Hypothalamus (tissue), 51 donors: ENCODE data around the gene ADPRHL1.

Source experiments
- DNase-seq, 51 donors: peaks; one replicate each; lab custom pipeline; 2025; lab: John Stamatoyannopoulos, UW

Gene ADPRHL1

GRCh38 chr13:113356596-113356995 is 96.7 kb downstream of the ADPRHL1 start:
- no peak for DNase-seq

GRCh38 chr13:113355621-113356020 is 97.7 kb downstream of the ADPRHL1 start:
- no peak for DNase-seq

GRCh38 chr13:113354831-113355610 is 98.3 kb downstream of the ADPRHL1 start:
- no peak for DNase-seq

GRCh38 chr13:113353254-113353653 is 100.0 kb downstream of the ADPRHL1 start:
- no peak for DNase-seq

- peak in 5 of 51 donors; percentile 12 to 31 (median 14) for DNase-seq
These were observed 101.7 kb downstream of the ADPRHL1 start for GRCh38 chr13:113351514-113352026.

GRCh38 chr13:113350938-113351335 is 102.4 kb downstream of the ADPRHL1 start:
- DNase-seq: no peak

GRCh38 chr13:113350065-113350937 is 103.0 kb downstream of the ADPRHL1 start:
- no peak for DNase-seq
